Measurements from ENCODE around the gene CPLANE2. TPM values are rescaled to one million over a fixed set of nuclear protein-coding genes. Genes with fewer than 3 reads are reported as not detected.

The CPLANE2 gene
- total RNA-seq, 4 donors from 2014 or later = 0.60 to 12.3 (median 4.3) TPM

GRCh38 chr1:16239972-16240491 is 3.0 kb upstream of the CPLANE2 start:
- no peaks in the 10 kb centered on the region for H3K36me3 ChIP-seq
- no peak for TF ChIP-seq POLR2AphosphoS5 (IDR thresholded peaks at IDR 0.05)
- no peak for TF ChIP-seq POLR2A (IDR thresholded peaks at IDR 0.05)
- TF ChIP-seq CTCF (IDR thresholded peaks at IDR 0.05) = no peak
- DNase-seq = peak; percentile 5
- H3K9me3 ChIP-seq = no peaks in the 10 kb centered on the region
- WGBS, 2 donors (ENCODE audit: low coverage in 1 of 2) = 91% methylated on average over 2 of the region's 2 CpGs; no CpG with 5 or more reads in 1 of the 2 donors
- intact Hi-C loops (cut with DNase I; ENCODE audit: low total_unique reads) = loop anchor here (5.0 kb wide), 2 partner anchors 33 to 163 kb away; no protein-coding TSS in a partner anchor
- H3K27me3 ChIP-seq = no peaks in the 10 kb centered on the region
- H3K27ac ChIP-seq = no peak overlapping the region
- H3K4me3 ChIP-seq = no peak overlapping the region
- in situ Hi-C loops (cut with MboI; ENCODE audit: low pct_ligation_motif_present in 1 of 4, low pct_unique_long_range_greater_than_20kb in 1 of 4, low sequenced_read_pairs in 3 of 4) = no loop called here
- peaks cover 11 to 23% (median 18%) of the 10 kb centered on the region in 4 donors for H3K4me1 ChIP-seq

DNA sequence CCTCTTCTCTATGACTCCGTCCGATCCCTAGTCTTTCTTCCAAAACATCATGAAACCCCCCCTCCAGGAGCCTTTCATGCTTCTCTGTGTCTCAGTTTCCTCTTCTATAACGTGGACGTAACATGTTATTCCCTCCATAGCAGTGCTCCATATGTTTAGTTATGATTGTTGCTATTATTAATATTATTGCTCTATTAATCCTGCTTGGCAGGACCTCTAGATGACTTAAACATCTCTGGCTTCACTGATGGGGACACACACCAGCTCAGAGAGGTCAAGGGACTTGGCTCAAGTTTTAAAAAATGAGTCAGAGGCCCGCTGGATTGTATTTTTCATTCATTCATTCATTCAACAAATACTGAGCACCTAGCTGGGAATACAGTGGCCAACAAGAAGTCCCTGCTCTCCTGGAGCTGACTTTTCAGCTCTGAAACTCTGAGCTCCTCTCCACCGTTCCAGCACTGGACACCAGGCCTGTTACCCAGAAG is 404 bp upstream of the CPLANE2 start:
- Histone ChIP-seq H3K36me3 (no peaks in the 10 kb centered on the region), H3K27ac (peak overlapping the region; percentile 86 to 92 (median 86)), H3K4me3 (peak overlapping the region in 3 of 4 donors; percentile 60 to 66 (median 62)), H3K4me1 (peaks cover 6 to 18% (median 16%) of the 10 kb centered on the region in 4 donors), H3K27me3 (no peaks in the 10 kb centered on the region), H3K9me3 (no peaks in the 10 kb centered on the region)
- TF ChIP-seq CTCF (IDR thresholded peaks at IDR 0.05) (no peak), POLR2A (IDR thresholded peaks at IDR 0.05) (no peak), POLR2AphosphoS5 (IDR thresholded peaks at IDR 0.05) (no peak), EP300 (IDR thresholded peaks at IDR 0.05; ENCODE audit: low read depth) (no peak)
- WGBS, 2 donors (ENCODE audit: low coverage in 1 of 2) = 3 to 24% methylated on average over 4 to 6 of the region's 6 CpGs
- no peak for DNase-seq
- intact Hi-C loops (cut with DNase I; ENCODE audit: low total_unique reads) (no loop called here), in situ Hi-C loops (cut with MboI; ENCODE audit: low pct_ligation_motif_present in 1 of 4, low pct_unique_long_range_greater_than_20kb in 1 of 4, low sequenced_read_pairs in 3 of 4) (no loop called here)

GRCh38 chr1:16235944-16236510 is 956 bp downstream of the CPLANE2 start:
- peaks cover 6 to 18% (median 16%) of the 10 kb centered on the region in 4 donors for H3K4me1 ChIP-seq
- DNase-seq = peak; percentile 63
- no peaks in the 10 kb centered on the region for H3K36me3 ChIP-seq
- peak overlapping the region in 3 of 4 donors; percentile 60 to 66 (median 62) for H3K4me3 ChIP-seq
- in situ Hi-C loops (cut with MboI; ENCODE audit: low pct_ligation_motif_present in 1 of 4, low pct_unique_long_range_greater_than_20kb in 1 of 4, low sequenced_read_pairs in 3 of 4) (no loop called here), intact Hi-C loops (cut with DNase I; ENCODE audit: low total_unique reads) (no loop called here)
- H3K27ac ChIP-seq = peak overlapping the region; percentile 86 to 92 (median 86)
- 35 to 100% methylated on average over 1 to 6 of the region's 6 CpGs for WGBS, 2 donors (ENCODE audit: low coverage in 1 of 2)
- H3K27me3 ChIP-seq = no peaks in the 10 kb centered on the region
- H3K9me3 ChIP-seq = no peaks in the 10 kb centered on the region
- TF ChIP-seq POLR2A (IDR thresholded peaks at IDR 0.05) = no peak
- TF ChIP-seq EP300 (IDR thresholded peaks at IDR 0.05; ENCODE audit: low read depth) = no peak
- peak; percentile 27 to 71 (median 38) for TF ChIP-seq CTCF (IDR thresholded peaks at IDR 0.05)
- no peak for TF ChIP-seq POLR2AphosphoS5 (IDR thresholded peaks at IDR 0.05)

- WGBS, 2 donors (ENCODE audit: low coverage in 1 of 2) = 83% methylated on average over 2 of the region's 2 CpGs; no CpG with 5 or more reads in 1 of the 2 donors
- no peak for DNase-seq
- in situ Hi-C loops (cut with MboI; ENCODE audit: low pct_ligation_motif_present in 1 of 4, low pct_unique_long_range_greater_than_20kb in 1 of 4, low sequenced_read_pairs in 3 of 4) = no loop called here
- Histone ChIP-seq H3K4me3 (no peak overlapping the region), H3K27me3 (no peaks in the 10 kb centered on the region), H3K36me3 (no peaks in the 10 kb centered on the region), H3K9me3 (no peaks in the 10 kb centered on the region), H3K4me1 (peaks cover 6 to 18% (median 16%) of the 10 kb centered on the region in 4 donors), H3K27ac (no peak overlapping the region)
- intact Hi-C loops (cut with DNase I; ENCODE audit: low total_unique reads) = no loop called here
- TF ChIP-seq CTCF (IDR thresholded peaks at IDR 0.05) = no peak
- no peak for TF ChIP-seq POLR2AphosphoS5 (IDR thresholded peaks at IDR 0.05)
- TF ChIP-seq POLR2A (IDR thresholded peaks at IDR 0.05) = no peak
- TF ChIP-seq EP300 (IDR thresholded peaks at IDR 0.05; ENCODE audit: low read depth) = no peak
Observed at GRCh38 chr1:16235347-16235746, 1.6 kb downstream of the CPLANE2 start.

Data from transverse colon (tissue), 4 donors.